KBM-7 (cell line): Measurements from ENCODE around the gene ERMP1.
"Not testable (repeated sequence)": the region's sequence is repeated elsewhere in the genome, so short reads cannot be mapped to it uniquely, and the experiment has no call there.

Source experiments
- DNase-seq: peaks from one replicate; pipeline ENCODE4 v3.0.0-alpha.2; 2015
- in situ Hi-C: fragments of 300-500 bp; cut with MboI; formaldehyde crosslinking; loops from 2 replicates; pipeline ENCODE4 v1.14.3; 2020; ENCODE audit warnings: low sequenced_read_pairs, low pct_unique_long_range_greater_than_20kb, mixed read lengths

ERMP1 gene

DNA sequence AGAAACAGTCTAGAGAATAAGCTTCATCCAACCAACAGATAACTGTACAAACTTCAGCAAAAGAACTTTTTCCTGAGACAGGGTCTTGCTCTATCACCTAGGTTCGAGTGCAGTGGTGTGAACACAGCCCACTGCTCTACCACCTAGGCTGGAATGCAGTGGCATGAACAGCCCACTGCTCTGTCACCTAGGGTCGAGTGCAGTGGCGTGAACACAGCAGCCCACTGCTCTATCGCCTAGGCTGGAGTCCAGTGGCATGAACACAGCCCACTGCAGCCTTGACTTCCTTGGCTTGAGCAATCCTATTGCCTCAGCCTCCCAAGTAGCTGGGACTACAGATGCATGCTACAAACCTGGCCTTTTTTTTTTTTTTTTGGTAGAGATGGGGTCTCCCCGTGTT, 43.4 kb downstream of the ERMP1 start:
- in situ Hi-C loops, result no loop called here
- no peak for DNase-seq

- no peak for DNase-seq
- in situ Hi-C loops, result no loop called here
Observed at GRCh38 chr9:5787759-5788302, 45.1 kb downstream of the ERMP1 start.

- in situ Hi-C loops, result no loop called here
- no peak for DNase-seq
Observed at GRCh38 chr9:5787220-5787619, 45.7 kb downstream of the ERMP1 start.

DNA sequence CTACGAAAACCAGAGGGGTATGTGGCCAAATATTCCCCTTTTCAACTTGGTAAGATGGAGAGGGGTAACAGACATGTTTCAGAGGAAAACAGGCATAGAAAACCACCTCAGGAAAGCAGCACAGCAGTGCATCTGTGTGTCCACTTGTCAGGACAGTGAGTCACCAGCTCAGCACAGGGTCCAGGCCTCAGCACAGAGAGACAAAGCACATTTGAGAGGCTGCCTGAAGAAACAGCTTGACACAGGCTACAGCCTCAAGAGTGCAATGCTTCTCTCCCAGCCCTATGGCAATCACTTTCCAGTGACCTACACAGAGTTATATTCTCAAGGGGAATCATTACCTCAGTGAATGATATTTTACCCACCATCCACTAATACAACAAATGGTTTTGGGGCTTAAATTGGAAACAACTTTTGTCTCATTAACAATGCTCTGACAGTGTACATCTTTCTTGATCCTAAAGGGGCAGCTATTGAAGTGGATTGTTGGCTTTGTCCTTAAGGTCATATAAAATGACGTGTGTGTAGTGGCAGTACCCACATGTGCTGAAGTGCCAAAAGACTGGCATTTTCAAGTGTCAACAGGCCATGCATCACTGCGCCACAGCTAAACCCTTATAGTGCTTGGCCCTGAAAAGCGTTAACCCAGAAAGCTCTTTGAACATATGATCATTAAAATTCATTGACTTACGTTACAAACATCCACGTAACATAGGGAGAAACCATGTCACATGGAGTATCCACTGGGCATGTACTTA, 46.4 kb downstream of the ERMP1 start:
- in situ Hi-C loops, result no loop called here
- DNase-seq, result no peak

GRCh38 chr9:5784526-5785315, 48.2 kb downstream of the ERMP1 start:
- in situ Hi-C loops, result no loop called here
- DNase-seq, result no peak

GRCh38 chr9:5783982-5784381, 48.9 kb downstream of the ERMP1 start:
- no peak for DNase-seq
- in situ Hi-C loops, result no loop called here

DNA sequence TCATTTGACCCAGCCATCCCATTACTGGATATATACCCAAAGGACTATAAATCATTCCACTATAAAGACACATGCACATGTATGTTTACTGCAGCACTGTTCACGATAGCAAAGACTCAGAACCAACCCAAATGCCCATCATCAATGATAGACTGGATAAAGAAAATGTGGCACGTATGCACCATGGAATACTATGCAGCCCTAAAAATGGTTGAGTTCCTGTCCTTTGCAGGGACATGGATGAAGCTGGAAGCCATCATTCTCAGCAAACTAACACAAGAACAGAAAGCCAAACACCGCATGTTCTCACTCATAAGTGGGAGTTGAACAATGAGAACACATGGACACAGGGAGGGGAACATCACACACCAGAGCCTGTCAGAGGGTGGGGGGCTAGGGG, 49.5 kb downstream of the ERMP1 start:
- in situ Hi-C loops, DNase-seq: not testable (repeated sequence)

- in situ Hi-C loops, DNase-seq: not testable (repeated sequence)
Observed at GRCh38 chr9:5779705-5780218, 53.2 kb downstream of the ERMP1 start.

- no peak for DNase-seq
- in situ Hi-C loops, result no loop called here
Observed at GRCh38 chr9:5778805-5779204, 54.1 kb downstream of the ERMP1 start.

- no peak for DNase-seq
- in situ Hi-C loops, result no loop called here
Observed at GRCh38 chr9:5773324-5773999, 59.5 kb downstream of the ERMP1 start.

DNA sequence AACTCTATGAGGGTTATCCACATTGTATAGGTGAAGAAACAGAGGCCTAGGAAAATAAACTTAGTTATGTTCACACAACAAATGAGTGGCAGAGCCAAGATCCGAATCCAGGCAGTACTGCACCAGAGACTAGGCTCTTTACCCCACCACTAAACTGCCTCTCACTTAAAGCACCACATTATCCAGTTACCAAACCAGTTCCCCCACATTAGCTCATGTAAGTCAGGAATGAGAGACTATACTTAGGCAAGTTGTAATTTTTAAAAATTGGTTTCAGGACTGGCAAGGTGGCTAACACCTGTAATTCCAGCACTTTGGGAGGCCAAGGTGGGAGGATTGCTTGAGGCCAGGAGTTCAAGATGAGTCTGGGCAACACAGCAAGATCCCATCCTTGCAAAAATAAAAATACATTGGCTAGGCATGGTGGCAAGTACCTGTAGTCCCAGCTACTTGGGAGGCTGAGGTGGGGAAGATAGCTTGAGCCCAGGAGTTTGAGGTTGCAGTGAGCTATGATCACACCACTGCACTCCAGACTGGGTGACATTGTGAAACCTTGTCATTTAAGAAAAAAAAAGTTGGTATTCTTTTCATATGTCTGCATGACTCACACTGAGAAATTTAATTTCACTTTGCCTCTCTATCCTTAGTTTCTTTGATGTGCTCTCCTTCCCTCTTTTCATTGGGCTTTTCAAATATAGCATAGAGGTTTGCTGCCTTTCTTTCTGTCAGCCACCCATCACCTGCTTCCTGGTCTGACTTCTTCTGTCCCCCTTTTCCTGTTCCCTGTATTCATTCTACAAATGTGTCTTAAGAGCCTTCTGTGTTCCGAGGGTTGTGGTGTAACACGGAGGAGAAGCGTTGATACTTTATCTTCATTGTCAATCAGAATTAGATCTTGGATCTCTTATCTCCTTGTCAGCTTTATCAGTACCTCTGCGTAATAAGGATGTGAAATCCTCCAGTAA, 64.7 kb downstream of the ERMP1 start:
- DNase-seq, result no peak
- in situ Hi-C loops, result no loop called here

- in situ Hi-C loops, result no loop called here
- DNase-seq, result no peak
Observed at GRCh38 chr9:5764130-5764868, 68.6 kb downstream of the ERMP1 start.

DNA sequence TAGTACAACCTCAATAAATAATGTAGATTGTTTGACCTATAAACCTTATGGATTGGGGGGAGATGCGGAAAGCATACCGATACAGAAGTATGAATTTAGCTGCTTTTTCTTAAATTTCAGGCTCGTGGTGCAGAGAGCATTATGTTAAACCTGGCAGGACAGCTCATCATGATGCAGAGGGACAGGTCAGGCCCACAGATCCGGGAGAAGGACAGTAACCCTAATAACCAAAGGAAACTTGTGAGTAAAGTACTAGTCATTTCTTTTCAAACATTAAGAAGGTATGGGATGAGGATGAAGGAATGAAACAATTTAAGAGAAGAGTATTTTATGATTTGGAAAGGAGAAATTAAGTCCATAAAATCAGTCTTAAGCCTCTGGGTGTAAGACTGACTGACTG, 70.5 kb downstream of the ERMP1 start:
- in situ Hi-C loops, result no loop called here
- DNase-seq, result no peak

GRCh38 chr9:5760338-5760737, 72.6 kb downstream of the ERMP1 start:
- DNase-seq, result no peak
- in situ Hi-C loops, result no loop called here

GRCh38 chr9:5756633-5757032, 76.3 kb downstream of the ERMP1 start:
- in situ Hi-C loops, result no loop called here
- DNase-seq, result no peak

- DNase-seq, result no peak
- in situ Hi-C loops, result no loop called here
Observed at GRCh38 chr9:5750569-5750968, 82.3 kb downstream of the ERMP1 start.

GRCh38 chr9:5749306-5749705, 83.6 kb downstream of the ERMP1 start:
- in situ Hi-C loops, result no loop called here
- no peak for DNase-seq

- no peak for DNase-seq
- in situ Hi-C loops, result no loop called here
Observed at GRCh38 chr9:5748438-5748837, 84.5 kb downstream of the ERMP1 start.
